HK-2 (cell line): Measurements from ENCODE around the gene GATD1.
A peak's percentile ranks its signal among the peaks of the same experiment; 100 is the strongest.

Experiments used
- DNase-seq: peaks from one replicate; pipeline ENCODE4 v3.0.0-alpha.2; 2018; ENCODE audit not compliant: unreplicated experiment

The GATD1 gene

DNA sequence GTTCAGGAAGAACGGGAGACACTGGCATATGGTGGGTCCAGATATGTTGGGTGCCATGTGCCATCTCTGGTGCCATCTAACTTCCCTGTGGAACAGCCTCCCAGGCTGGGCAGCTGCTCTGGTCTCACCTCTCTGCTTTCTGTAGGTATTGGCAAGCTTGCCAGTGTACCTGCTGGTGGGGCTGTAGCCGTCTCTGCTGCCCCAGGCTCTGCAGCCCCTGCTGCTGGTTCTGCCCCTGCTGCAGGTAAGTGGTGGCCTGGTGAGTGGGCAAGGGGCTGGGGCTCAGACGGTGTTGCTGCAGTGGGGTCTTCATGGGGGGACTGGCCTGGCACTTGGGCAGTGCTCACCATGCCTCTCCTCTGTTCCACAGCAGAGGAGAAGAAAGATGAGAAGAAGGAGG, 35.1 kb upstream of the GATD1 start:
- DNase-seq: no peak

DNA sequence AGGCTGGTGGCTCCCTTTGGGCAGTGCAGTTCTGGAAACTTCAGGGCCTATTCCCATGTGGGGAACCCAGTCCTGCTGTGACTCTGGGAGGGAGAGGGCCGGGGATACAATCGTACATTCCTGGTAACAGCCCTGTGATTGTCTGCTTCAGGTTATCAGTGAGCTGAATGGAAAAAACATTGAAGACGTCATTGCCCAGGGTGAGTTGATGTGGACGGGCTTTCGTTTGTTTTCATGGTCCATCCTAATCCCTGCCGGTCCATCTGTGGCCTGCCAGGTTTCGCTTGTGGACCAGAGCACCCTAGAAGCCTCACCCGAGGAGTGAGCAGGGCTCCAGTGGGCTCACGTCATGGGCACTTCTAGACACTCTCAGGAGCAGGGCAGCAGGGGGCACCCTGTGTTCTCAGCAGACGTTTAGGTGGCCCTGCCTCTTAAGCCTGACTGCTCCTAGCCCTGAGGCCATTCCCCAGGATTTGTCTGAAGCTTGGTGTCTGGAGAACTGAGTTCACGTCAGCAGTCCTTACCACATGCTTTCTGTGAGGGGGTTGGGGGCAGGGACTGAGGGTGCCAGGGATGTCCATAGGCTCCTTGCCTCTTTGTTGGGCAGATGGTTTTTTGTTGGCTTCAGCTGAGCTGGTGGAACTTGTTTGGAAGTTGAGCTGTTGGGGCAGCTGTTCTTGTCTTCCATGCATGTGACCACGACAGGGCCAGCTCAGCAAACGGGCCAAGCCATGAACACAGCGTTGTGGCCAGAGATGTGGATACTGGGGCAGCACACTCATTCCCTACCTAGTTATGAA, 34.4 kb upstream of the GATD1 start:
- no peak for DNase-seq

DNA sequence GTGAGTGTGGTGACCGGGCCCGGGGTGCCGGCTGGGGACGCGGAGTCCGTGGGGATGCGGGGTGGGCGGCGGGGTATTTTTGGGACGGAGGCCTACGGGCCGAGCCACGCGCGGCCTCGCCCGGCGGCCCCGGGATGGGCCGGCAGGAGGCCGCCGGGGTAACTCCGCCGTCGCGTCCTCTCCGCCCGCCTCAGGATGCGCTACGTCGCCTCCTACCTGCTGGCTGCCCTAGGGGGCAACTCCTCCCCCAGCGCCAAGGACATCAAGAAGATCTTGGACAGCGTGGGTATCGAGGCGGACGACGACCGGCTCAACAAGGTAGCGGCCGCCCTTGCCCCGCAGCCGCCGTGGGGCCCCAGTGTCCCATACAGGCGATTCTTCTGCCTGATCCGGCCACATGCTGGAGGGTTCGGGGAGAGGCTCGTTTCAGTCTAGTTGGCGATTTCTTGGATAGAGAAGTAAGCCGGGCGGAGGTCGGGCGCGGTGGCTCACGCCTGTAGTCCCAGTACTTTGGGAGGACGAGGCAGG, 32.8 kb upstream of the GATD1 start:
- no peak for DNase-seq

DNA sequence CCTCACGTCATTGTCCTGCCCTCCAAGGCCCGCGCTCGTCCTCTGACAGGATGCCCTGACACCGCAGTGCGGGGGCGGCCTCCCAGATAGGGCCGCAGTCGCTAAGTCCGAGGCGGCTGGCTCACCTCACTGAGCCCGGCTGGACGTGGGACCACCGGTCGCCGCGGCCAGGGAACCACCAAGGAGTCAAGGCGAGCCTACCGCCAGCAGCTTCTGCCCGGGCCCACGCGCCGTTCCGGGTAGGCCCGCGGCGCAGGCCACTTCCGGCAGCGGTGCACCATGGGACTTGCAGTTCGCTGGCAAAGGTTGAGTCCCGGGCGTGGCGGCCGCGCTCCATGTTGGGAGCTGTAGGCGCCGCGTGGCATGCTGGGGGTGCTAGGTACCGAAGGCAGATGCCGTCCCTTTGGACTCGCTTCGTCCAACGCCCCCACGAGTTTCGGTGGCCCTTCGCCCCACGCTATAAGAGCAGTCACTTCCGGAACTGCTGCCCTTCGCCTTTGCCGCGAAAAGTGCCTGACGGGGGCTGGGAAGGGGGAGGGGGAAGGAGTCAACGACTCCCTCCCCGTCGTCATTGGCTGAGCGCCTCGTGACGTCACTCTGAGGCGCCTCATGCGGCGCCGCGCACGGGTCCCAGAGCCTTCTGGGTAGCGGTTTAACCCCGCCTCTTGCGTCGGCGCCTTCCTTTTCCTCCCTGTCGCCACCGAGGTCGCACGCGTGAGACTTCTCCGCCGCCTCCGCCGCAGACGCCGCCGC, 32.2 kb upstream of the GATD1 start, which contains the start of gene RPLP2:
RPLP2 (plus strand) TSS at position 681 of the 753 bp plus-strand sequence. CDS start 268 bp downstream, outside the sequence.
- peak; percentile 90 for DNase-seq

DNA sequence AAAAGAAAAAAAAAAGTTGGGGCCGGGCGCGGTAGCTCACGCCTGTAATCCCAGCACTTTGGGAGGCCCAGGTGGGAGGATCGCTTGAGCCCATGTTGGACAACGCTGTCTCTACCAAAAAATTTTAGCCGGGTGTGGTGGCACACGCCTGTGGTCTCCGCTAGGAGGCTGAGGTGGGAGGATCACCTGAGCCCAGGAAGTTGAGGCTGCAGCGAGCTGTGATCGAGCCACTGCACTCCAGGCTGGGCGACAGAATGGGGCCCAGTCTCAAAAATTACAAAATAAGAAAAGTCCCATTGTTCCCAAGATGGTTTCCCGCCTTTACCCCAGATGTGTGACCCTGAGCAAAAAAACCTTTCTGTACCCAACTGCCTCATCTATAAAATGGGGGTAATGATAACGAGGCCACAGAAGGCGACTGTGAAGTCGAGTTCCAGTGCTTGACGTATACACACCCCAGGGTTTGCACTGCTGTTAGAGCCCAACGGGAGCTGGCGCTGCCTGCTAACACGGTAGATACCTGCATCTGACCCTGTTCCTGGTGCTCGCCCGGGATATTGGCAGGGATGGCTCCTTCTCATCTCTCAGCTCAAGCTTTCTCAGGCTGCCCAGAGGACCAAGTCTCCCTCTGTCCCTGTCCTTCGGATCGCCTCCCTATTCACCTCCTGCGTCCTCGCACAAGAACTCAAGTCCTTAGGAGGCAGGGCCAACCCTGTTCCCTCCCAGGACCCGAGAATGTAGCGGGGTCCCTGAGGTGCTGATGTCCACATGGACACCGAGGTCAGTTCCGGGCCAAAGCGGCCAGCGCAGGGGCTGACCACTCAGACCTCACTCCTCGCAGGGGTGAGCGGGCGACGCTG, 31.4 kb upstream of the GATD1 start:
- DNase-seq: no peak

DNA sequence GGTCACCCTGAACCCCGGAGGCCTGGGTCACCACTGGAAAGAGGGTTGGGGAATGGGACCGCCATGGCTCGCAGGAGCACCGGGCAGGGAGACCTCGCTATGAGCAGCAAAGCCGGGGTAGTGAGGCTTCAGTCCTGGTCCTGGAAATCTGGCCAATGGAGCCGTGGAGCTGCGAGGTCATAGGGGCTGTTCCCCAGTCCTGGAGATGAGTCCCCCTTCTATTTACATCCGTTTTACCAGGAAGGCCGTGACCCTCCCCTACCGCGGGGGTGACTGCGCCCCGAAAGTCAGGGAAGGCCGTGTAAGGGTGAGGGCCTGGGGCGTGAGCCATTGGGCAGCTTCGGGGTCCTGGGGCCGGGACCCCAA, 27.3 kb upstream of the GATD1 start:
- no peak for DNase-seq

DNA sequence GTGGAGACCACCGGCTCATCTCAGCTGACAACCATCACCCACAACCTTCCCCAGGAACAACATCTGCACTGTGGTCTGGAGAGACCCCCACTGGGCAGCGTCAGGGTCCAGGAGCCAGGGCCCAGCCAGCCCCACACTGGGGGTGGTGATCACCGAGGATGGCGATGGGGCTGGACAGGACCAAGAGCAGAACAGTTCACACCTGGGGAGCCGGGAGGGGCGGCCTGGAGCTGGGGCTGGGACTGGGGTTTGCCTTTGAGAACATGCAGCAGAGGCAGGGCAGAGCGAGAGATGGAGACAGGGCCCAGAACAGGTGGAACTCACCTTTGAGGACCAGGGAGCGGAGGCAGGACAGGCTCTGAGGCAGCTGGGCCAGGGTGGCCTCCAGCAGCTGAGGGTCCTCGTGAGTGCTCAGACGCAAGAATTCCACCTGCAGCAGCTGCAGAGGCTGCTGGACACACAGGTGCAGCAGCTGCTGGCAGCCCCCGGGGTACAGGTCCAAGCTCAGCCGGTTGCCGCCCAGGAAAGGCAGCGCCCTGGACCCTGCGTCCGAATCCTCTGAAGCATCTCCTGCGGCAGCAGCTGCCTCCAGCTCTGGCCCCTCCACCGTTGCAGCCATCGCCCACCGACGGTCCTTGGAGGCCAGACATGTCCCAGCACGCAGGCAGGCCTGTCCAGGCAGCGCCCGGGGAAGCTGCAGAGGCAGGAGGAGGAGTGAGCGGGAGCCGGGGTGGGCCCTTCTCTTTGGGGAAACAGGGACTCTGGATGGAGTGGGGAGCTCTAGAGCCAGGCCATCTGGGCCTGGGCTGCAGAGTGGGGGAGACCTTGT, 26.7 kb upstream of the GATD1 start:
- DNase-seq: no peak

DNA sequence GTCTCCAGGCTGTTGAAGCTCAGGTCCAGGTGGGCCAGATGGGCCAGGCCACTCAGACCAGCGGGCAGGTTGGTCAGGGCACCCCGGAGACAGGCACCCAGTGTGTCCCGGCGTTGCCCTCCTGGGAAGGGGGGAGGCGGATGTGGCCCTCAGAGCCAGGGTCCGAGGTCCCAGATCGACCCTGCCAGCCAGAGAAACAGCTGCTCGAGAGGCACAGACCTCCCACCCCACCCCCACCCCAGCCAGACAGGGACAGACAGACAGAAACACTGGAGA, 26.1 kb upstream of the GATD1 start:
- no peak for DNase-seq

DNA sequence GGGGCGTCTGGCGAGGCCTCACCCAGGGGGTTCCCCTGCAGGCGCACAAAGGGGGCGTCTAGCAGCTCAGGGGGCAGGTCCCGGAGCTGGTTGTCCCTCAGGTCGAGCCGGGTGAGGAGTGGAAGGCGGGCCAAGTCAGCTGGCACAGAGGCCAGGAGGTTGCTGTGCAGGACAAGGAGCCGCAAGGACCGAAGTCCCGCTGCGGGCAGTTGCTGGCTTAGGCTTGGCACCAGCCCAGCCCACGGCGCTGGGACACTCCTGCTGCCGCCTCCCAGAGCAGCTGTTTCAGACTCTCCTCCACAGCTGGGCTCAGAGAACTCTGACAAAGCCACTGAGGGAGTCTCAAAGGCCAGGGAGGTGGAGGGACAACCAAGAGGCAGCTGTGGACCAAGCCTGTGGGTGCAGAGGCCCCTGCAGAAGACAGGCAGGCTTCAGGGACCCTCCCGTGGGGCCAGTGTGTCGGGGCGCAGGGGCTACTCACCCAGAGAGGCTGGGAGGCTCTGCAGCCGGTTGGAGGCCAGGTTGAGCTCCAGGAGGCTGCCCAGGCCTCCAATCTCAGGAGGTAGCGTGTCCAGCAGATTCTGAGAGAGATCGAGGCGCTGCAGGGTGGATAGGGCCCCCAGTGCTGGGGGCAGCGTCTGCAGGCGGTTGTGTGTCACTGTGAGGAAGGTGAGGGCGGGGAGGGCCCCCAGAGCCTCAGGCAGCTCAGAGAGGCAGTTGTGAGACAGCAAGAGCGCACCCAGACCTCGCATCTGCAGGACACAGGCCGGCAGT, 25.6 kb upstream of the GATD1 start:
- DNase-seq: no peak

DNA sequence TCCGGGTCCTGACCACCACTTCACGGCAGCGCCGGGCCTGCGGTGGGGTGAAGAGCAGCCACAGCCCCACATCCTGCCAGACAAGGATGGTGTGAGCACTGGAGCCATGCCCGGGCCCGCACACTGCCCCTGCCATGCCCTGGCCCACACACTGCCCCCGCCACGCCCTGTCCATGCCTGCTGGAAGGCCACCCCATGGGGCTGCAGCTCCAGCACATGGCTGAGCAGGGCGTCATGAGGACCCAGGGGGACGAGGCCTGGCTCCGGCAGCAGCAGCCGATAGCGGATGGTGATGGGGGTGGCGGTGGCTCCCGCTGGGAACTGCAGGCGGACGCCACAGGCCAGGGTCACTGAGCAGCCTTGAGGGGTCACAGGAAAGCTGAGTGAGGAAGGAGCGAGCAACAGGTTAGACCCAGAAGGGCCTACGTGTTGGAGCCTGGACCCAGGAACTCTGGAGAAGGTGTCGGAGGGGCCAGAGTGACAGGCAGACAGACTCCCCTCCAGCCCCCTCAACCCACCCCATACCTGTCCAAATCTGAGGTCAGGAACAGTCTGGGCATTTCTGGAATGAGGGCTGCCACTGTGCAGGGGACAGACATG, 24.8 kb upstream of the GATD1 start:
- DNase-seq: no peak

DNA sequence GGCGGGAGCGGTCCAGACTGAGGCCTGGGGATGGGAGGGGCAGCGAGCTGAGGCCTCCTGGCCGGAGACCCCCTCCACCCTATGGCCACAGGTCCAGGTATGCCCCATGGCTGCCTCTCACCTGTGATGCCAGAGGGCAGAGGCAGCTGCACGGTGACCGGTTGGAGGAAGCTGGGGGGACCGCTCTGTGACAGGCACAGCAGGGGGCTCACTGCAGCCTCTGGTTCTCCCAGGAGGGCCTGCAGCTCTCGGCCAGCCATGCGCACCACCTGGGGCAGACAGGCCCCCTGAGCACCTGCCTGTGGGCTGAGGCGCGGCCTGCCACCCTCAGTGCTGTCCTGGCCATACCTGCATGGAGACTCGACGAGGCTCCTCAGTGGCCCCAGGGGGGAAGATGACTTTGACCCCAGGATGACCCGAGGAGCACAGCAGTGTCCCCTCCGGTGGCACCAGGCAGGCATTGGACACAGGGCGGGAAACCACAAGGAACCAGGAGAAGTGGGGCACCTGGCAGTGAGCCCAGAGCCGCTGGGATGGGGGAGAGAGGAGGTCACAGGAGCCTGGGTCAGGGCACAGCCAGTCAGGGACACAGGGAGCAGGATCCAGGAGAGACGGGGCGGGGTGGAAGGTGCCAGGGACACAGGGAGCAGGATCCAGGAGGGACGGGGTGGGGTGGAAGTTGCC, 24.0 kb upstream of the GATD1 start:
- DNase-seq: no peak

DNA sequence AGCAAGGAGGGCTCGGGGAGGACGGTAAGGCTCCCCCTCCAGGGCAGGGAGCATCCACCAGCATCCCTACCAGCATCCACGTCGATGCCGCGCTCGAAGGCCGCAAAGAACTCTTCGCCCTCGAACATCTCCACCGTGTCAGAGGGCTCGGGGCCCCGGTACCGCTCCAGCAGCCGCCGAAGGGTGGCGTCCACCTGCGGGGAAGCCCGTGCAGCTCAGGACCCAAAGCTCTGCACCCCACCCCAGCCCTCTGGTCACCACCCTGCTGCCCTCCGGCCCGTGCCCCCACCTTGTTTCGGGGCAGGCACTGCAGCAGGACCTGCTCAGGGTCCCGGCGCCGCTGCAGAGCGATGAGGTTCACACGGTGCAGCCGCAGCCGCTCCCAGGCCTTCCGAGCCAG, 23.2 kb upstream of the GATD1 start:
- DNase-seq: no peak

DNA sequence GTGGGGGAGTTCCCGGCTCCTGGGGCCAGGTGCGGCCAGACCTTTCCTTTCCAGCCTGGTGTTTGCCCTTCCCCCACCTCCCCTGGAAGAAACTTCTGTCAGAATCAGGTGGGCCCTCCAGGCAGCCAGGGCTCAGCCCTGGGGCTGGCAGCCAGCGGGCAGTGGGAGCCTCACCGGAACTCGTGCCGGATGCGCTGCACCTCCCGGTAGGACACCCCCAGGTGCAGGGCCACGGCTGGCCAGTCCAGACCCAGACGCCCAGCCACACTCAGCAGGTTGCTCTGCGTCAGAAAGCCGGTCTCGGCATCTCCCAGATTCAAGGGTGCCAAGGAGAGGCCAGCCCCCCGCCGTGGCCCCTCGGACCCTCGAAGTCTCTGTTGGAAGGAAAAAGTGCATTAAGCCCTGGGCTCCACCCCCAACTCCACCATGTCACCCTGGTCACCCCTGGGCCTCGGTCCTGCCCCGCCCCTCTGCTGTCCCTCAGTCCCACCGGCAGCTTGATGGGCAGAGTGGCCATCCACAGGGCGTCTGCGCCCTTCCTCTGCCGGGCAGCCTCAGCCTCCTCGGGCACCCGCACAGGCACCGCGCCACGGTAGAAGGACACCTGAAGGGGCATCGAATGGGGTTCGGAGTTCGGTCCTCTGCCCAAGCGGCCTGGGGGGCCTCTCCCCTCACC, 22.5 kb upstream of the GATD1 start:
- DNase-seq: no peak

DNA sequence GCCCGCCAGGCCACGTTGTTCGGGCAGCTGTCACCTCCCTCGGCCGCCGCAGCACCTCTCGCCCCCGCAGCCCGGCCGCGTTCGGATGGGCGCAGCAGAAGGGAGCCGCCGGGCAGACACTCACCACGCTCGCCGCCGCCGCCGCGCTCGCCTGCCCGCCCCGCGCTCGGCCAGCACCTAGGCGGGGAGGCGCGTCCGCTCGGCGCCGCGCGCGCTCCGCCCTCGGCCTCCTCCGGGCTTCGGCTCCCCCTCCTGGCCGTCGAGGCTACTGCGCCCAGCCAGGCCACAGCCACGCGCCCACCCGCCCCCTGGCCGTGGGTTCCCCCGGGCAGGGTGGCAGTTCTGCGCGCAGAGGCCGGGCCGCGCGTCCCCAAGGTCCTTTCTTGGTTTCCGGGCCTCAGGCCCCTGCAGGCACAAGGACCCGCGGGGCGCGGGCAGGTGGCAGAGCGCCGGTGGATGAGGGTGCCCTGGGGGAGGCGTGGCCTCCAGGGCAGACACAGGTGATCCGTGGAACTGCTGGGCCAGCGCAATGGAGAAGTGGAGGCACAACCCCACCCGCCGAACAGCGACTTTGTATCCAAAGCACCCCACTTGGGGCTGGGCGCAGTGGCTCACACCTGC, 20.9 kb upstream of the GATD1 start, which contains the start of gene SLC25A22:
SLC25A22 (minus strand) TSS at position 189 of the 621 bp plus-strand sequence. CDS start 3,275 bp downstream, outside the sequence.
- DNase-seq: peak; percentile 67

DNA sequence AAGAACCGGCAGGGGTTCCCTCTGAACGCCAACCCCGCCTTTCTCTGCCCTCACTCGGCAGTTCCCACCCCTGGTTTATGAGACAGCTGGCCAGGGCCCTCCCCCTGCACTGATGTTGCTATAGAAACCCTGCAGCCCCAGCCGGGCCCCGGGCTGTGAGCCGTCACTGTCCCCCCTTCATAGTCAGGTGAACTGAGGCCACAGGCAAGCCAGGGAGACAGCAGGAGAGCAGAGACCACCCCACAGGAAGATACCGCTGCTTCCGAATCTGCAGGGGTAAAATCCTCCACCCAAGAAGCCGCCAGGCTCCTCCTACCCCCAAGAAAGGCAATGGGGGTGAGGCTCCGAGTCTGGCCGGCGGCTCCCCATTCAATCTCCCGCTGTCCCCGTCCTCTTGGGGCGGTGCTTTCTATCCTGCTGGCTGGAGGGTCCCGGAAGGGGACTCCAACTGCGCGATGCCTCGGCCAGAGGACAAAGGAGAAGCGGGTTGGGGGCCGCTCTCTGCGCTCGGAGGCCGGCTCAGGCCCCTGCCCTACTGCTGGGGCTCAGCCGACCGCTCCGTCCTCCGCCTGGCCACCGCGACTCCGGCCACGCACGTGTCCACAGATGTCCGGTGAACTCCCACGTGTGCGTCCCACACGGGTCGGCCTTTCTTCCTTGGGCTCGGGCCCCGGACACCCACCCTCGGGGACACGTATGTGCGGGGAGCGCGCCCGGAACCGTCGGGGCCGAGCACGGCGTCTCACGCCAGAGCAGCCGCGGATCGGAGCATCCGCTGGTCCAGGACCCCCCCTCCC, 20.2 kb upstream of the GATD1 start:
- peak; percentile 70 for DNase-seq

DNA sequence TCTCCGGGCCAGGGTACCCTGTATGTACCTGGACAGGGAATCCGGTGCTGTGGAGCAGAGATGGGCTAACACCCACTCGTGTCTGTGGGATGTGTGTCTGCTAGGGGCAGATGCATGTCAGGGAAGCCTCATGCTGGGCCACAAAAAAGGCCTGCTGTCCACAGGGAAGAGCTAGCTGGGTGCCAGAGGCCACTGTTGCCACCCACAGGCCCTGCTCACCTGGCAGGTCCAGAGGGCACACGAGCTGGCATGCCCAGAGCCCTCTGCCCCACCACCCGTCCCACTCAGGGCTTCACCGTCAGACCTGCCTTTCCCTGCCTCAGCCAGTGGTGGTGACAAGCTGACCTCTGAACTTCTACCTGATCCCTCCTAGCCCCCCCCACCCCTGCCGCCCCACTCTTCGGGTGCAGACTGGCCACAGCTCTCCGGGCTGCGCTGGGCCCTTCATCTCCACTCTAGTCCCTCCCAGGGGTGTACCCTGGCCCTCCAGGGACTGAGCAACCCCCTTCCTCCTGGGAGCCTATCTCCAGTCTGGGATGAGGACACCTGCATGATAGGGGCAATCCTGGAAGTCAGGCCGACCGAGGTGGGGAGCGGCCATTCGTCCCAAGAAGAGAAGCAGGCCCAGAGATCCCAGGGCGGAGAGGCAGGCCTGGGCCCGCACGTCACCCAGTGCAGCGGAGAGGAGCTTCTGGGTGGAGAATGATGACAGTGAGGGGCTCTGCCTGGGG, 19.4 kb upstream of the GATD1 start:
- DNase-seq: no peak
